Naive thymus-derived CD4-positive, alpha-beta T cell (primary cell): Measurements from ENCODE around the gene BOLA2B. TPM values are rescaled to one million over a fixed set of nuclear protein-coding genes. Genes with fewer than 3 reads are reported as not detected.
A peak's percentile ranks its signal among the peaks of the same experiment; 100 is the strongest.

ENCODE experiments used
- ATAC-seq: fragments of 150-1000 bp; cut with Tn5 transposase; 2 replicates; pipeline ENCODE4 v1.10.0; 2021; ENCODE audit warnings: mild to moderate bottlenecking, moderate library complexity
- CTCF ChIA-PET: fragments of 350-600 bp; sonication (Branson Sonifier 250); formaldehyde crosslinking; loops from one replicate; lab custom pipeline; 2021; ENCODE audit warnings: antibody characterized with exemption; lab: Charles Lee
- POLR2A ChIA-PET: fragments of 350-600 bp; sonication (Branson Sonifier 250); formaldehyde crosslinking; loops from one replicate; lab custom pipeline; 2021; ENCODE audit warnings: antibody characterized with exemption, inconsistent platforms; lab: Charles Lee
- DNase-seq, 9 donors: peaks; one replicate each; pipeline versions ENCODE4 v3.0.0 to v3.0.0-alpha.2; 2020 to 2022; ENCODE audit warnings: mixed read lengths in 1 of 9
- H3K27ac ChIP-seq: one replicate; pipeline ENCODE4 v1.7.0; 2013; ENCODE audit warnings: mild to moderate bottlenecking, low read depth, low read length, moderate library complexity
- H3K27me3 ChIP-seq, 2 donors: one replicate each; pipeline ENCODE4 v1.7.0; 2013; ENCODE audit warnings: low read length in 2 of 2, mild to moderate bottlenecking in 2 of 2, moderate library complexity in 2 of 2; ENCODE audit not compliant: control insufficient read depth in 2 of 2, insufficient read depth in 2 of 2
- H3K36me3 ChIP-seq, 3 experiments: 1 replicate in 2 of 3; 2 replicates in 1 of 3; pipeline ENCODE4 v1.7.0; 2013; ENCODE audit warnings: low read length in 3 of 3, mild to moderate bottlenecking in 3 of 3, moderate library complexity in 1 of 3; ENCODE audit not compliant: insufficient read depth in 3 of 3, control insufficient read depth in 2 of 3
- H3K4me1 ChIP-seq, 2 donors: one replicate each; pipeline ENCODE4 v1.7.0; 2013; ENCODE audit warnings: low read length in 2 of 2, mild to moderate bottlenecking in 2 of 2, moderate library complexity in 1 of 2; ENCODE audit not compliant: control insufficient read depth in 2 of 2, insufficient read depth in 2 of 2
- H3K4me3 ChIP-seq: 2 replicates; pipeline ENCODE4 v1.7.0; 2013; ENCODE audit warnings: mild to moderate bottlenecking, low read length
- H3K9me3 ChIP-seq, 3 experiments: 1 replicate in 2 of 3; 2 replicates in 1 of 3; pipeline ENCODE4 v1.7.0; 2013; ENCODE audit warnings: low read length in 3 of 3; ENCODE audit not compliant: control insufficient read depth in 2 of 3
- H3K27ac Mint-ChIP-seq, 9 donors: one replicate each; pipeline ENCODE4 v1.8.0; 2020 to 2022; ENCODE audit warnings: mixed read lengths in 9 of 9, mild to moderate bottlenecking in 8 of 9, moderate library complexity in 5 of 9, inconsistent platforms in 2 of 9
- H3K27me3 Mint-ChIP-seq, 5 donors: one replicate each; pipeline ENCODE4 v1.8.0; 2021 to 2022; ENCODE audit warnings: mixed read lengths in 5 of 5, mild to moderate bottlenecking in 1 of 5
- H3K36me3 Mint-ChIP-seq, 5 donors: one replicate each; pipeline ENCODE4 v1.8.0; 2020 to 2022; ENCODE audit warnings: mixed read lengths in 5 of 5, mild to moderate bottlenecking in 3 of 5, inconsistent platforms in 1 of 5
- H3K4me1 Mint-ChIP-seq, 7 donors: one replicate each; pipeline ENCODE4 v1.8.0; 2020 to 2022; ENCODE audit warnings: mixed read lengths in 7 of 7, mild to moderate bottlenecking in 3 of 7, inconsistent platforms in 1 of 7
- H3K4me3 Mint-ChIP-seq, 10 donors: one replicate each; pipeline ENCODE4 v1.8.0; 2020 to 2022; ENCODE audit warnings: mild to moderate bottlenecking in 10 of 10, mixed read lengths in 10 of 10, moderate library complexity in 6 of 10, inconsistent platforms in 2 of 10
- H3K9me3 Mint-ChIP-seq, 11 donors: one replicate each; pipeline ENCODE4 v1.8.0; 2020 to 2022; ENCODE audit warnings: mixed read lengths in 11 of 11, mild to moderate bottlenecking in 4 of 11, inconsistent platforms in 1 of 11, moderate library complexity in 1 of 11
- intact Hi-C, 2 donors: fragments of 100-400 bp; cut with micrococcal nuclease; formaldehyde crosslinking; loops; one replicate each; pipeline ENCODE4 v1.15.1; 2023
- polyA plus RNA-seq, 2 donors: library from polyadenylated mRNA; unstranded; fragments of 300-500 nt; fragmentation: Illumina TruSeq; gene quantifications; one replicate each; pipeline ENCODE4 v1.2.3, GENCODE V29; 2021
- total RNA-seq, 6 experiments: library from RNA in 5 of 6; stranded (reverse) in 5 of 6; gene quantifications; 1 replicate in 5 of 6; 2 replicates in 1 of 6; pipeline ENCODE4 v1.2.3 and lab custom pipeline; 2021 to 2026

Gene BOLA2B
- total and polyA plus RNA-seq, 7 experiments from 2014 or later: 51.3 to 205 (median 72.1) TPM

DNA sequence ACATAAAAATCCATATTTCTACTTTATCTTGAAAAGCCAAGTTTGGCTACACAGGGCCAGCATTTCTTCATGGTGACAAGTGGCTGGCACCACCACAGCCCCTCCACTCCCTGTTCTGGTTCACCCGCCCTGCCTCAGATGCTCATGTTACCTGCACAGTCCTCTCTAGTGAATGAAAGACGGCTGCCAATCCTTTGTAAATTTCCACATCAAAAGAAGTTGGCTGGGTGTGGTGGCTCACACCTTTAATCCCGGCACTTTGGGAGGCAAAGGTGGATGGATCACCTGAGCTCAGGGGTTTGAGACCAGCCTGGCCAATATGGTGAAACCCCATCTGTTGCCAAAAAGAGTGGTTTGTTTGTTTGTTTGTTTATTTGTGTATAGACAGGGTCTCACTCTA, 29.9 kb downstream of the BOLA2B start:
- no peaks in the 10 kb centered on the region for H3K36me3 ChIP-seq
- H3K4me3 ChIP-seq: no peak overlapping the region
- CTCF ChIA-PET: no interaction called here
- H3K36me3 Mint-ChIP-seq: peaks cover 0 to 4% (median 0%) of the 10 kb centered on the region in 5 donors
- ATAC-seq: no peak
- H3K9me3 Mint-ChIP-seq: peaks cover 0 to 2% (median 0%) of the 10 kb centered on the region in 11 donors
- no peak overlapping the region for H3K27ac ChIP-seq
- H3K27ac Mint-ChIP-seq: peak overlapping the region in 3 of 9 donors; percentile 3 to 51 (median 17)
- no peaks in the 10 kb centered on the region for H3K27me3 Mint-ChIP-seq
- POLR2A ChIA-PET: interaction anchor here (0.6 to 2.6 kb wide), 2 partner anchors 20 to 266 kb away, joined by 6 to 9 read pairs; partner anchors contain the start of genes CORO1A and DCTPP1
- intact Hi-C loops: no loop called here
- DNase-seq: no peak
- peaks cover 20 to 45% (median 39%) of the 10 kb centered on the region in 7 donors for H3K4me1 Mint-ChIP-seq
- H3K4me3 Mint-ChIP-seq: peak overlapping the region in 1 of 10 donors; percentile 34
- no peaks in the 10 kb centered on the region for H3K27me3 ChIP-seq
- no peaks in the 10 kb centered on the region for H3K4me1 ChIP-seq
- H3K9me3 ChIP-seq: no peaks in the 10 kb centered on the region

DNA sequence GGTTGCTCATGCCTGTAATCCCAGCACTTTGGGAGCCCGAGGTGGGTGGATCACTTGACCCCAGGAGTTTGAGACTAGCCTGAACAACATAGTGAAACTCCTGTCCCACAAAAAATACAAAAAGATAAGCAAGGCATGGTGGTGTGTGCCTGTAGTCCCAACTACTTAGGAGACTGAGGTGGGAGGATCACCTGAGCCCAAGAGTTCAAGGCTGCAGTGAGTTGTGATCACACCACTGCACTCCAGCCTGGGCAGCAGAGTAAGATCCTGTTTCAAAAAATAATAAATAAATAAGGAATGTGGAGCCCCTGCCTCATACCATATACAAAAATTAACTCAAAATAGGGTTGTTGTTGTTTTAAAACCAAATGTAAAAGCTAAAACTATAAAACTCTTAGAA, 36.3 kb downstream of the BOLA2B start:
- POLR2A ChIA-PET: interaction anchor here (0.6 kb wide), 1 partner anchor 15 kb away, joined by 3 read pairs; no protein-coding TSS in a partner anchor
- no peak overlapping the region for H3K27ac Mint-ChIP-seq
- no peak for ATAC-seq

DNA sequence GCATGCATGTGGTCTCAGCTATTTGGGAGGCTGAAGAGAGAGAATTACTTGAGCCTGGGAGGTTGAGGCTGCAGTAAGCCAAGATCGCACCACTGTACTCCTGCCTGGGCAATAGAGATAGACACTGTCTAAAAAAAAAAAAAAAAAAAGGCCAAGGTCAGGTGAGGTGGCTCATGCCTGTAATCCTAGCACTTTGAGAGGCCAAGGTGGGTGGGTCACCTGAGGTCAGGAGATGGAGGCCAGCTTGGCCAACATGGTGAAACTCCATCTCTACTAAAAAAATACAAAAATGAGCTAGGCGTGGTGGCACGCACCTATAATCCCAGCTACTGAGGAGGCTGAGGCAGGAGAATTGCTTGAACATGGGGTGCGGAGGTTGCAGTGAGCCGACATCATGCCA, 38.3 kb downstream of the BOLA2B start:
- no peaks in the 10 kb centered on the region for H3K27me3 ChIP-seq
- no peak for DNase-seq
- no peaks in the 10 kb centered on the region for H3K4me1 ChIP-seq
- H3K36me3 Mint-ChIP-seq: peaks cover 0 to 4% (median 0%) of the 10 kb centered on the region in 5 donors
- no peaks in the 10 kb centered on the region for H3K9me3 ChIP-seq
- ATAC-seq: no peak
- CTCF ChIA-PET: interaction anchor here (0.6 kb wide), 1 partner anchor 75 kb away, joined by 4 read pairs; no protein-coding TSS in a partner anchor
- POLR2A ChIA-PET: interaction anchor here (0.6 to 0.7 kb wide), 2 partner anchors 24 to 257 kb away, joined by 3 read pairs; no protein-coding TSS in a partner anchor
- no peaks in the 10 kb centered on the region for H3K36me3 ChIP-seq
- H3K4me3 Mint-ChIP-seq: no peak overlapping the region
- no peak overlapping the region for H3K4me3 ChIP-seq
- no peak overlapping the region for H3K27ac ChIP-seq
- no peak overlapping the region for H3K27ac Mint-ChIP-seq
- intact Hi-C loops: no loop called here
- H3K4me1 Mint-ChIP-seq: peaks cover 0 to 3% (median 0%) of the 10 kb centered on the region in 7 donors
- H3K9me3 Mint-ChIP-seq: peaks cover 0 to 7% (median 0%) of the 10 kb centered on the region in 11 donors
- peaks cover 0 to 6% (median 0%) of the 10 kb centered on the region in 5 donors for H3K27me3 Mint-ChIP-seq

More for the DNA sequence above, 36.3 kb downstream of the BOLA2B start:
- CTCF ChIA-PET: no interaction called here
- no peak for DNase-seq
- H3K4me1 Mint-ChIP-seq: peaks cover 0 to 7% (median 2%) of the 10 kb centered on the region in 7 donors
- Histone ChIP-seq H3K9me3 (no peaks in the 10 kb centered on the region), H3K27ac (no peak overlapping the region), H3K4me3 (no peak overlapping the region), H3K27me3 (no peaks in the 10 kb centered on the region), H3K4me1 (no peaks in the 10 kb centered on the region), H3K36me3 (no peaks in the 10 kb centered on the region)
- intact Hi-C loops: no loop called here
- no peaks in the 10 kb centered on the region for H3K9me3 Mint-ChIP-seq
- no peak overlapping the region for H3K4me3 Mint-ChIP-seq
- peaks cover 0 to 2% (median 0%) of the 10 kb centered on the region in 5 donors for H3K36me3 Mint-ChIP-seq
- peaks cover 0 to 6% (median 0%) of the 10 kb centered on the region in 5 donors for H3K27me3 Mint-ChIP-seq

DNA sequence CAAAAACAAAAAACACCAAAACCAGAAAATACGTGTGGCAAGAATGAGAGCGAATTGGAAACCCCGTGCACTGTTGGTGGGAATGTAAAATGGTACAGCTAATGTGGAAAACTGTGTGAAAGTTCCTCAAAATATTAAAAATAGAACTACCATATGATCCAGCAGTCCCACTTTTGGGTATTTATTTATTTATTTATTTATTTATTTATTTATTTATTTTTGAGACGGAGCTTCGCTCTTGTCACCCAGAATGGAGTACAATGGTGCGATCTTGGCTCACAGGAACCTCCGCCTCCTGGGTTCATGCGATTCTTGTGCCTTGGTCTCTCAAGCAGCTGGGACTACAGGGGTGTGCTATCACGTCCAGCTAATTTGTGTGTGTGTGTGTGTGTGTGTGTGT, 40.9 kb downstream of the BOLA2B start:
- no peak for ATAC-seq
- H3K27ac ChIP-seq: no peak overlapping the region
- Mint-ChIP-seq H3K4me3 (no peak overlapping the region), H3K36me3 (peaks cover 3 to 7% (median 3%) of the 10 kb centered on the region in 5 donors), H3K27me3 (peaks cover 0 to 6% (median 0%) of the 10 kb centered on the region in 5 donors), H3K9me3 (peaks cover 0 to 19% (median 6%) of the 10 kb centered on the region in 11 donors), H3K4me1 (peaks cover 0 to 2% (median 0%) of the 10 kb centered on the region in 7 donors), H3K27ac (no peak overlapping the region)
- H3K36me3 ChIP-seq: no peaks in the 10 kb centered on the region
- H3K4me1 ChIP-seq: no peaks in the 10 kb centered on the region
- peaks cover 0 to 4% of the 10 kb centered on the region in 2 donors for H3K27me3 ChIP-seq
- ChIA-PET POLR2A (interaction anchor here (0.6 to 1.2 kb wide), 3 partner anchors 8 to 62 kb away, joined by 3 to 5 read pairs (median 4); no protein-coding TSS in a partner anchor), CTCF (no interaction called here)
- intact Hi-C loops: no loop called here
- DNase-seq: no peak
- peaks cover 0 to 8% (median 6%) of the 10 kb centered on the region in 3 experiments for H3K9me3 ChIP-seq
- no peak overlapping the region for H3K4me3 ChIP-seq

DNA sequence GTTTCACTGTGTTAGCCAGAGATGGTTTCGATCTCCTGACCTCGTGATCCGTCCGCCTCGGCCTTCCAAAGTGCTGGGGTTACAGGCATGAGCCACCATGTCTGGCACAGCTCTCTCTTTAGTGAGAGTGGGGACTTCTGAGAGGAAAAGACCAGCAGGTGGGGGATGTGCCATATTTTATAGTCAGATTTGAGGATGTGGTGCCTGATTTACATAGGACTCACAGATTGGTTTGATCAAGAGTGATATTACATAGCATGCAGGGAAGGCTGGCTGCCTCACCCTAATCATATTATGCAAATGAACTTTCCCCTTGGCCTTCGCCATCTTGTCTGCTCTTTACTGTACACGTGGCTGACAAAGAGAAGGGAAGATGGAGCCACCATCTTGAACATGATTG, 42.4 kb downstream of the BOLA2B start:
- H3K9me3 Mint-ChIP-seq: peaks cover 0 to 19% (median 6%) of the 10 kb centered on the region in 11 donors
- Histone ChIP-seq H3K9me3 (peaks cover 0 to 8% (median 6%) of the 10 kb centered on the region in 3 experiments), H3K36me3 (no peaks in the 10 kb centered on the region), H3K4me3 (no peak overlapping the region), H3K27ac (no peak overlapping the region), H3K27me3 (peaks cover 0 to 4% of the 10 kb centered on the region in 2 donors), H3K4me1 (no peaks in the 10 kb centered on the region)
- H3K27ac Mint-ChIP-seq: no peak overlapping the region
- peaks cover 0 to 2% (median 0%) of the 10 kb centered on the region in 7 donors for H3K4me1 Mint-ChIP-seq
- H3K4me3 Mint-ChIP-seq: no peak overlapping the region
- H3K36me3 Mint-ChIP-seq: peaks cover 3 to 7% (median 3%) of the 10 kb centered on the region in 5 donors
- peaks cover 0 to 4% (median 0%) of the 10 kb centered on the region in 5 donors for H3K27me3 Mint-ChIP-seq
- intact Hi-C loops: no loop called here
- no peak for DNase-seq
- CTCF ChIA-PET: no interaction called here
- POLR2A ChIA-PET: interaction anchor here (0.8 to 1.2 kb wide), 4 partner anchors 9 to 359 kb away, joined by 3 to 4 read pairs (median 3); no protein-coding TSS in a partner anchor
- ATAC-seq: no peak

DNA sequence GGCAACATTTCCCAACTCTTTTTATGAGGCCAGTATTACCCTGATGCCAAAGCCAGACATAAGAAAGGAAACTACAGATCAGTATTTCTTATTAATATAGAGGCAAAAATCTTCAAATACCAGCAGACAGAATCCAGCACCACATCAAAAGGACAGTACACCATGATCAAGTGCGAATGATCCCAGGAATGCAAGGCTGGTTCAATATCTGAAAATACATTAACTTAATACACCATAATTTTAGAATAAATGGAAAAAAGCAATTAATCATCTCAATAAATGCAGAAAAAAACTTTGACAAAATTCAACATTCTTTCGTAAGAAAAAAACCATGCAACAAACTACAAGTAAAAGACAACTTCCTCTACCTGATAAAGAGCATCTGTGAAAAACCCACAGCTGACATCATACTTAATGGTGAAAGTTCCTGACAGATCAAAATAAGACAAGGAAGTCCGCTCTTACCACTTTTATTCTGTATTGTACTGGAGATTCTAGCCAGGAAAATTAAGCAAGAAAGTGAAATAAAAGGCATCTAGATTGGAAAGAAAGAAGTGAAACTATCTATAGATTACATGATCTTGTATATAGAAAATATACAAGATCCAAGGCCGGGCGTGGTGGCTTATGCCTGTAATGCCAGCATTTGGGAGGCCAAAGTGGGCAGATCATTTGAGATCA, 44.1 kb downstream of the BOLA2B start:
- H3K9me3 Mint-ChIP-seq: peaks cover 0 to 19% (median 6%) of the 10 kb centered on the region in 11 donors
- H3K4me3 Mint-ChIP-seq: peak overlapping the region in 1 of 10 donors; percentile 34
- DNase-seq: no peak
- H3K27me3 Mint-ChIP-seq: peaks cover 0 to 4% (median 0%) of the 10 kb centered on the region in 5 donors
- Histone ChIP-seq H3K9me3 (peaks cover 0 to 8% (median 6%) of the 10 kb centered on the region in 3 experiments), H3K27me3 (peaks cover 0 to 4% of the 10 kb centered on the region in 2 donors), H3K36me3 (no peaks in the 10 kb centered on the region), H3K4me3 (no peak overlapping the region), H3K4me1 (no peaks in the 10 kb centered on the region), H3K27ac (no peak overlapping the region)
- ATAC-seq: peak; percentile 45
- ChIA-PET CTCF (no interaction called here), POLR2A (interaction anchor here (0.6 to 1.0 kb wide), 2 partner anchors 37 to 1325 kb away, joined by 3 read pairs; no protein-coding TSS in a partner anchor)
- intact Hi-C loops: no loop called here
- H3K36me3 Mint-ChIP-seq: peaks cover 3 to 7% (median 3%) of the 10 kb centered on the region in 5 donors
- no peak overlapping the region for H3K27ac Mint-ChIP-seq
- H3K4me1 Mint-ChIP-seq: peaks cover 0 to 6% (median 4%) of the 10 kb centered on the region in 7 donors
